ENCODE results near the gene UQCC3. TPM values are rescaled to one million over a fixed set of nuclear protein-coding genes. Genes with fewer than 3 reads are reported as not detected.
A peak's percentile ranks its signal among the peaks of the same experiment; 100 is the strongest.

Gene UQCC3
- total RNA-seq, 2 donors from 2014 or later, result 6.1 to 8.8 TPM

DNA sequence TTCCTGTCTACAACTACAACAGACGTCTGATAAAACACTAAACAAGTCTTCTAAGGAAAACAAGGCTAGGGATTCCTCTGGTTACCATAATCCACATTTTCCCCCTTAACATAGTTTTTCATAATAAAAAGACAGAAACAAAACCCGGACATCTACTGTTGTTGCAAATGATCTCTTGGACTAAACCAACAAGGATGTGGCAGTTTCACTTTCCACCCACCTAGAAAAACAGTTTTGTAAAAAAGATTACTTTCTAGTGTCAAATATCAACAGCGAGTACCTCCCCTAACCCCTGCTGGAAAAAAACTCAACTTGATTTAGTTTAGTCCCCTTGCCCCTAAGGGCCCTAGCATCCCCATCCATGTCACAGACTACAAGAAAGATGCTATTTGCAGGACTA is 41.4 kb downstream of the UQCC3 start:
- Mint-ChIP-seq H3K36me3 (peaks cover 31% of the 10 kb centered on the region), H3K4me1 (ENCODE audit: low read depth in 2 of 2) (peaks cover 44 to 45% of the 10 kb centered on the region in 2 donors), H3K27me3 (no peaks in the 10 kb centered on the region), H3K9me3 (no peaks in the 10 kb centered on the region), H3K4me3 (peak overlapping the region; percentile 32), H3K27ac (peak overlapping the region; percentile 75 to 92)
- DNase-seq (ENCODE audit: low spot score), result no peak
- no peak for ATAC-seq

DNA sequence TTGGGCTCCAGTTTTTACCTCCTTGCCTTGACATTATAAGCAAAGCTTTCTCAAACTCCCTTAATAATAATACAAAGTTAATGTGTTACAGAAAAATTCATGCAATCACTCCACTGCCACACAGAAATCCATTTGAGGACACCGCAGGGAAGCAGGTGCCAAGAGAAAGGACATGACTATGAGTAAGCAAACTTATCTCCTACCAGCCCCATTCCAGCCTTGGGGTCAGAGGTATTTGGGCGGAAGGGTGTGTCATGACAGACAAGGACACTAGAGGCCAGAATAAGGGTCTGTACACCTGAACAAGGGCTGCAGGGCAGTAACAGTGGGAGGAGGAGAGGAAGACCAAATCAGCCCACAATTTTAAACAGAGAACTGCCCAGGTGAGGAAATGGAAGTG is 41.9 kb downstream of the UQCC3 start:
- H3K27ac Mint-ChIP-seq, result peak overlapping the region; percentile 75 to 92
- no peak for DNase-seq (ENCODE audit: low spot score)
- ATAC-seq, result no peak
- H3K4me1 Mint-ChIP-seq (ENCODE audit: low read depth in 2 of 2), result peaks cover 42 to 48% of the 10 kb centered on the region in 2 donors
- H3K4me3 Mint-ChIP-seq, result peak overlapping the region; percentile 32
- H3K36me3 Mint-ChIP-seq, result peaks cover 34% of the 10 kb centered on the region
- no peaks in the 10 kb centered on the region for H3K27me3 Mint-ChIP-seq
- H3K9me3 Mint-ChIP-seq, result no peaks in the 10 kb centered on the region

DNA sequence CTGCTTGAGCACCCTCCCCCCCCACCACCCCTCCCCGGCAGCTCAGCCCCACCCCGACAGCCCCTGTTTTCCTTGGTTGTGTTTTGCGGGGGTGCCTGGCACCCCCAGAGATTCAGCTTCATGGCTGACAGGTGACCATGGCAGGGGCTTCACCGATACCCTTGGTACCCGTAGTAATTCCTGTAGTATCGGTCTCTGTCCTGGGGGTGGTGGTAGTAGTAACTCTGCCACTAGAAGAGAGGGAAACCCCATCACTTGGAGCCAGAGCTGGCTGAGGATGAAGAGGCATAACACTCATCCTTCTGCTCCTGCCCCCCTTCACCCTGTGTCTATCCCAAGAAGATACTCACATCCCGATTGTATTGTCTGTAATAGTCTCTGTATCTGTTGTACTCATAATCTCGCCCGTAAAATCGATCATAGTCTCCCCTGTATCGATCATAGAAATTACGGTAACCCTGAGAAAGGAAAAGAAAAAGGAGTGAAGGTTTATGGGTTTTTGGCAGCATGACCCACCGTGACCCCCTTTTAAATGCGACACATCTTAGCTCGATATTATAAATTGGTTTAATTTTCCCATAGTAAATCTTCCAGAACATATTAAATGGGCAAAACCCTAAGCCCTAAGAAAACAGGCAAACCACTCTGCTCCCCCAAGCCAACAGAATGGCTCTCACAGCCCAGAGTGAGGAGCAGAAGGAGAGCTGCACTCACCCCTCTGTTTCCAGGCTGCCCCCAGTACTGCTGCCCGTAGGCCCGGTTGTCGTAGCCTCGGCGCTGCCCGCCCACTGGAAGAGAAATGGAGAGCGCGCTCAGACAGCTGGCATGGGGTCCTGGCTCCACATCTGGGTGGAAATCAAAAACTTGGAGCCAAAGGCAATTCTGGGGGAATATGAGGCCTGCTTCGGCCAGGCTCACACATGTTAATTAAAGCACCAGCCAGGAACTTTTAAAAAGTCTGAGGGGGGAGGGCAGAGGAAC is 44.0 kb downstream of the UQCC3 start:
- Mint-ChIP-seq H3K9me3 (no peaks in the 10 kb centered on the region), H3K36me3 (peaks cover 46% of the 10 kb centered on the region)

DNA sequence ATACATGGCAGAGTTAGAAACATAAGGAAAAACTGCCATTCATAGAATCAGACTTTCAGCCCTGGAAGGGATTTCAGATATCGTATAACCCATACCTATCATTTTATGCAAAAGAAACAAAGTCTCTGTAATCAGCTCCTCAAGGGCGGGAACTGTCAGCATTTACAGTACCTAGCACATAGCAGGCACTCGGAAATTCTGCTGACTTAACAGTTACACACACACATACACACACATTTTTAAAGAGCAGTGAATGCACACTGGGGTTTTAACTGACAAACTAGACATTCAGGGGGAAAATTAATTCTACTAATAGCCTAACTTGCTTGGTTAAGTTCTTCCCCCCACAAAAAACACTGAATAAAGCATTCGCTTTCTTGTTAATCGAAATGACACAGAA is 44.7 kb downstream of the UQCC3 start:
- no peak overlapping the region for H3K4me3 Mint-ChIP-seq
- H3K27ac Mint-ChIP-seq, result peak overlapping the region; percentile 23 to 92
- H3K36me3 Mint-ChIP-seq, result peaks cover 51% of the 10 kb centered on the region
- DNase-seq (ENCODE audit: low spot score) (no peak), ATAC-seq (no peak)
- H3K27me3 Mint-ChIP-seq, result no peaks in the 10 kb centered on the region
- H3K4me1 Mint-ChIP-seq (ENCODE audit: low read depth in 2 of 2), result peaks cover 30 to 43% of the 10 kb centered on the region in 2 donors
- no peaks in the 10 kb centered on the region for H3K9me3 Mint-ChIP-seq

More for the DNA sequence above, 44.0 kb downstream of the UQCC3 start:
- Mint-ChIP-seq H3K27me3 (no peaks in the 10 kb centered on the region), H3K27ac (peak overlapping the region; percentile 23 to 92), H3K4me3 (no peak overlapping the region), H3K4me1 (ENCODE audit: low read depth in 2 of 2) (peaks cover 31 to 38% of the 10 kb centered on the region in 2 donors)
- DNase-seq (ENCODE audit: low spot score) (no peak), ATAC-seq (no peak)

DNA sequence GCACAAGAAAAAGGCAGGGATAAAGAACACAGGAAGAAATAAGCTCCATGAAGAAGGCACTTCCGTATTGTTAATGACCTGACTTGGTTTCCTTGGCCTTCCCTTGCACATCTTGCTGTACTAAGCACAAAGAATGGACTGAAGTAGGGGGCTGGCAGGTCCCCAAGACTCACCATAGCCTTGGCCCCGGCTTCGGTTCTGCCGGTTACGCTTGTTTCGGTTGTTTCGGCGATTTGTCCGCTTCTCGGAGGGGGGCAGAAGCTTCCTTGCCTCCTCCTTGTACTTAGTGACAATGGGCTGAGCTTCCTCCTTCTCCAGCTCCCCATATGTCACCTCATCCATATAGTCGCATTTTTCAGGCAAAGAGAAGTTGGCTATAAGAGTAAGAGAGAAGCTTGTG is 45.3 kb downstream of the UQCC3 start:
- H3K27me3 Mint-ChIP-seq, result no peaks in the 10 kb centered on the region
- ATAC-seq (no peak), DNase-seq (ENCODE audit: low spot score) (no peak)
- H3K36me3 Mint-ChIP-seq, result peaks cover 57% of the 10 kb centered on the region
- H3K4me1 Mint-ChIP-seq (ENCODE audit: low read depth in 2 of 2), result peaks cover 32 to 46% of the 10 kb centered on the region in 2 donors
- H3K27ac Mint-ChIP-seq, result peak overlapping the region; percentile 6 to 44
- H3K4me3 Mint-ChIP-seq, result no peak overlapping the region
- H3K9me3 Mint-ChIP-seq, result no peaks in the 10 kb centered on the region

DNA sequence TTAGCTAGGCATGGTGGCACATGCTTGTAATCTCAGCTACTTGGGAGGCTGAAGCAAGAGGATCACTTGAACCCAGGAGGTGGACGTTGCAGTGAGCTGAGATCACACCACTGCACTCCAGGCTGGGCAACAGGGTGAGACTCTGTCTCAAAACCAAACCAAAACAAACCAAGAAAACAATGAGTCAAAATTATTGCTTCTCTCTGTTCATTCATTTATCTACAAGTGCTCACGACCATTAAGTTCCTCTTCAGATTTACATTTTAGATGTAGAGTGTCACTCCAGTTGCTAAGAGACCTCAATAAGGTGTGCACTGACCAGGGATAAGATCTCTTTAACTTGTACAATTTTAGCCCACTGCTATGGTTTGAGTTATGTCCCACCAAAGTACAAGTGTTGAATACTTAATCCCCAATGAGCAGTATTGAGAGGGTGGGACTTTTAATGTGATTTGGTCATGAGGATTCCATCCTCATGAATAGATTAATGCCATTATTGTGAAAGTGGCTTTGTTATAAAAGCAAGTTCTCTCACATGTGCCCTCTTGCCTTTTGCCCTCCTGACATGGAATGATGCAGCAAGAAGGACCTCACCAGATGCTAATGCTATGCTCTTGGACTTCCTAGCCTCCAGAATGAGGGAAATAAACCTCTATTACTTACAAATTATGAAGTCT is 48.0 kb downstream of the UQCC3 start:
- peak in 1 of 2 donors; percentile 13 for ATAC-seq
- H3K4me3 Mint-ChIP-seq, result no peak overlapping the region
- peaks cover 63% of the 10 kb centered on the region for H3K36me3 Mint-ChIP-seq
- no peaks in the 10 kb centered on the region for H3K27me3 Mint-ChIP-seq
- H3K9me3 Mint-ChIP-seq, result no peaks in the 10 kb centered on the region
- peaks cover 32 to 45% of the 10 kb centered on the region in 2 donors for H3K4me1 Mint-ChIP-seq (ENCODE audit: low read depth in 2 of 2)
- H3K27ac Mint-ChIP-seq, result peak overlapping the region; percentile 21 to 38
- DNase-seq (ENCODE audit: low spot score), result no peak

DNA sequence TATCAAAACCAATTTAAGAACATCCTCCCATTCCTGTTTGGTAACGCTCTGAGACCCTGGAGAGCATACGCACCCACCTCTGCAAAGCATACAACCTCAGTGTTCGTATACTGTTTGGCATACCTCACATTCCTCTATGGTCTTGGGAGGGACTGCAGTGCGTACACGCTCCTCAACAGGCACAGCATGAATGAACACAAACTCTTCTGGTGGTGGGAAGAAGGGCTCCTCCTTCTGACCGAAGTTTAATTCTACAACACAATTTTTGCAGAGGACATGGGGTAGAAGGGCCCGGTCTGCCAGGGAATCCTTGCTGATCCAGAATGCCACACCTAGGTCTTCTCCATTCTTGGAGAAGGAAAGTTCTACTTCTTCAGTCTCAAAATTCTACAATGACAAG is 50.5 kb downstream of the UQCC3 start:
- Mint-ChIP-seq H3K4me3 (no peak overlapping the region), H3K36me3 (peaks cover 61% of the 10 kb centered on the region)

More for the DNA sequence above, 50.5 kb downstream of the UQCC3 start:
- peak overlapping the region in 1 of 2 donors; percentile 92 for H3K27ac Mint-ChIP-seq
- no peaks in the 10 kb centered on the region for H3K27me3 Mint-ChIP-seq
- no peaks in the 10 kb centered on the region for H3K9me3 Mint-ChIP-seq
- ATAC-seq, result no peak
- peaks cover 48% of the 10 kb centered on the region in 2 donors for H3K4me1 Mint-ChIP-seq (ENCODE audit: low read depth in 2 of 2)
- DNase-seq (ENCODE audit: low spot score), result no peak

Other genes starting within 250 kb of the UQCC3 start
- 10 to 100 TPM; 49.2 to 60.0 TPM for gene AHNAK, start 124.9 kb upstream of the UQCC3 start, total RNA-seq
- gene EEF1G, start 97.8 kb upstream of the UQCC3 start, total RNA-seq, result 1,000 to 10,000 TPM in 1 of 2 donors, 100 to 1,000 TPM in 1; 898 to 1,016 TPM
- 10 to 100 TPM; 24.1 to 35.7 TPM for gene TUT1, start 80.2 kb upstream of the UQCC3 start, total RNA-seq
- 100 to 1,000 TPM; 234 to 259 TPM for gene MTA2, start 69.8 kb upstream of the UQCC3 start, total RNA-seq
- 100 to 1,000 TPM; 122 to 205 TPM for gene EML3, start 58.9 kb upstream of the UQCC3 start, total RNA-seq
- gene ROM1, start 58.4 kb upstream of the UQCC3 start, total RNA-seq, result 1 to 10 TPM; 4.5 to 4.6 TPM
- 10 to 100 TPM; 72.8 to 98.7 TPM for gene B3GAT3, start 49.7 kb upstream of the UQCC3 start, total RNA-seq
- gene GANAB, start 25.1 kb upstream of the UQCC3 start, total RNA-seq, result 100 to 1,000 TPM; 269 to 297 TPM
- 10 to 100 TPM; 33.2 to 42.3 TPM for gene INTS5, start 18.4 kb upstream of the UQCC3 start, total RNA-seq
- 100 to 1,000 TPM; 131 to 149 TPM for gene C11orf98, start 6.5 kb upstream of the UQCC3 start, total RNA-seq
- 100 to 1,000 TPM in 1 of 2 donors, 10 to 100 TPM in 1; 30.0 to 121 TPM for gene CSKMT, start 6.4 kb upstream of the UQCC3 start, total RNA-seq
- gene LBHD1, start 594 bp downstream of the UQCC3 start, total RNA-seq, result 10 to 100 TPM; 20.9 to 33.7 TPM
- gene UBXN1, start 7.4 kb downstream of the UQCC3 start, total RNA-seq, result 100 to 1,000 TPM in 1 of 2 donors, 10 to 100 TPM in 1; 91.1 to 124 TPM
- gene LRRN4CL, start 17.9 kb downstream of the UQCC3 start, total RNA-seq, result under 1 TPM; 0.36 to 0.52 TPM
- gene BSCL2, start 35.8 kb downstream of the UQCC3 start, total RNA-seq, result 10 to 100 TPM; 18.7 to 38.3 TPM
- gene GNG3, start 36.0 kb downstream of the UQCC3 start, total RNA-seq, result not detected
- 10 to 100 TPM; 54.6 to 55.5 TPM for gene HNRNPUL2, start 55.8 kb downstream of the UQCC3 start, total RNA-seq
- 10 to 100 TPM; 36.8 to 39.4 TPM for gene TTC9C, start 56.8 kb downstream of the UQCC3 start, total RNA-seq
- gene ZBTB3, start 82.5 kb downstream of the UQCC3 start, total RNA-seq, result 1 to 10 TPM; 6.5 to 8.1 TPM
- 100 to 1,000 TPM in 1 of 2 donors, 10 to 100 TPM in 1; 93.3 to 127 TPM for gene POLR2G, start 89.9 kb downstream of the UQCC3 start, total RNA-seq
- 10 to 100 TPM; 13.9 to 34.1 TPM for gene TAF6L, start 99.7 kb downstream of the UQCC3 start, total RNA-seq
- gene TMEM179B, start 115.7 kb downstream of the UQCC3 start, total RNA-seq, result 10 to 100 TPM; 30.5 to 31.1 TPM
- 10 to 100 TPM; 13.0 to 20.1 TPM for gene TMEM223, start 120.3 kb downstream of the UQCC3 start, total RNA-seq
- 100 to 1,000 TPM; 108 to 145 TPM for gene NXF1, start 133.8 kb downstream of the UQCC3 start, total RNA-seq
- 10 to 100 TPM; 32.0 to 53.4 TPM for gene STX5, start 160.4 kb downstream of the UQCC3 start, total RNA-seq
- 1 to 10 TPM in 1 of 2 donors, not detected in 1; 1.0 TPM for gene TEX54, start 161.2 kb downstream of the UQCC3 start, total RNA-seq
- gene WDR74, start 167.9 kb downstream of the UQCC3 start, total RNA-seq, result 100 to 1,000 TPM in 1 of 2 donors, 10 to 100 TPM in 1; 90.4 to 136 TPM
- gene SLC3A2, start 209.2 kb downstream of the UQCC3 start, total RNA-seq, result 100 to 1,000 TPM; 234 to 307 TPM
- not detected for gene CHRM1, start 249.7 kb downstream of the UQCC3 start, total RNA-seq